HG03175 (cell line): ENCODE results near the gene VPS51.

Experiments
- ATAC-seq: cut with Tn5 transposase; IDR thresholded peaks from one replicate; pipeline ENCODE4 v1.9.1; 2021; ENCODE audit warnings: mild to moderate bottlenecking, moderate library complexity; ENCODE audit not compliant: unreplicated experiment

The VPS51 gene

GRCh38 chr11:65095974-65096806, at the start of gene VPS51:
VPS51 (plus strand) TSS chr11:65096214; CDS start chr11:65096251, 37 bp downstream.
- peak; percentile 92 for ATAC-seq

- ATAC-seq: no peak
Measured at GRCh38 chr11:65047581-65048422, 48.2 kb upstream of the VPS51 start.

GRCh38 chr11:65051398-65051858, 44.6 kb upstream of the VPS51 start:
- ATAC-seq: no peak

- no peak for ATAC-seq
Measured at GRCh38 chr11:65053827-65054508, 42.0 kb upstream of the VPS51 start.

- ATAC-seq: no peak
Measured at GRCh38 chr11:65055538-65055937, 40.5 kb upstream of the VPS51 start.

GRCh38 chr11:65056999-65057398, 39.0 kb upstream of the VPS51 start:
- ATAC-seq: no peak

- no peak for ATAC-seq
Measured at GRCh38 chr11:65057526-65057925, 38.5 kb upstream of the VPS51 start.

GRCh38 chr11:65058012-65058411, 38.0 kb upstream of the VPS51 start:
- no peak for ATAC-seq

- no peak for ATAC-seq
Measured at GRCh38 chr11:65058419-65059054, 37.5 kb upstream of the VPS51 start, which contains the start of gene NAALADL1. NAALADL1 (minus strand) TSS chr11:65058553; CDS start chr11:65058521, 32 bp downstream.

GRCh38 chr11:65059523-65059922, 36.5 kb upstream of the VPS51 start:
- ATAC-seq: no peak

- ATAC-seq: no peak
Measured at GRCh38 chr11:65059959-65060824, 35.8 kb upstream of the VPS51 start.

- no peak for ATAC-seq
Measured at GRCh38 chr11:65060913-65061408, 35.1 kb upstream of the VPS51 start.

GRCh38 chr11:65063532-65063931, 32.5 kb upstream of the VPS51 start:
- ATAC-seq: no peak

- no peak for ATAC-seq
Measured at GRCh38 chr11:65064847-65065240, 31.2 kb upstream of the VPS51 start.

- ATAC-seq: no peak
Measured at GRCh38 chr11:65065851-65066250, 30.2 kb upstream of the VPS51 start.

- no peak for ATAC-seq
Measured at GRCh38 chr11:65066315-65066714, 29.7 kb upstream of the VPS51 start.

- no peak for ATAC-seq
Measured at GRCh38 chr11:65066805-65067291, 29.2 kb upstream of the VPS51 start.

GRCh38 chr11:65067446-65067845, 28.6 kb upstream of the VPS51 start:
- no peak for ATAC-seq

- no peak for ATAC-seq
Measured at GRCh38 chr11:65069217-65069616, 26.8 kb upstream of the VPS51 start.
